Astrocyte (in vitro differentiated cells and primary cell): ENCODE measurements around the gene DENND10.

Experiments used
- EZH2 ChIP-seq: IDR thresholded peaks from 2 replicates; pipeline ENCODE4 v1.6.1; 2012; ENCODE audit warnings: mild to moderate bottlenecking, low read length, inconsistent platforms; ENCODE audit not compliant: insufficient read depth
- TF ChIP-seq, protein P1 (sequence below): IDR thresholded peaks from 2 replicates; pipeline ENCODE4 v1.5.1; 2011; ENCODE audit warnings: low read depth, mild to moderate bottlenecking, inconsistent platforms, low read length, moderate library complexity; ENCODE audit not compliant: insufficient read depth

DNA sequence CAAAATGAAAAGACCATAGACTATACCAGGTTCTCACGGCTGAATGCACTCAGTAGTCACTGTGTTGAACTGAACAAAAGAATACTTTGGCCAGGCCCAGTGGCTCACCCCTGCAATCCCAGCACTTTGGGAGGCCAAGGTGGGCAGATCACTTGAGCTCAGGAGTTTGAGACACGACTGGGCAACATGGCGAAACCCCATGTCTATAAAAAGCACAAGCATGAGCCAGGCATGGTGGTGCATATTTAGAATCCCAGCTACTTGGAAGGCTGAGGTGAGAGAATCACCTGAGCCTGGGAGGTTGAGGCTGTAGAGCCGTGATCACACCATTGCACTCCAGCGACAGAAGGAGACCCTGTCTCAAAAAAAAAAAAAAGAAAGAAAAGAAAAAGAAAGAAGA lies 49.1 kb downstream of the DENND10 start:
- TF ChIP-seq, protein P1, sequence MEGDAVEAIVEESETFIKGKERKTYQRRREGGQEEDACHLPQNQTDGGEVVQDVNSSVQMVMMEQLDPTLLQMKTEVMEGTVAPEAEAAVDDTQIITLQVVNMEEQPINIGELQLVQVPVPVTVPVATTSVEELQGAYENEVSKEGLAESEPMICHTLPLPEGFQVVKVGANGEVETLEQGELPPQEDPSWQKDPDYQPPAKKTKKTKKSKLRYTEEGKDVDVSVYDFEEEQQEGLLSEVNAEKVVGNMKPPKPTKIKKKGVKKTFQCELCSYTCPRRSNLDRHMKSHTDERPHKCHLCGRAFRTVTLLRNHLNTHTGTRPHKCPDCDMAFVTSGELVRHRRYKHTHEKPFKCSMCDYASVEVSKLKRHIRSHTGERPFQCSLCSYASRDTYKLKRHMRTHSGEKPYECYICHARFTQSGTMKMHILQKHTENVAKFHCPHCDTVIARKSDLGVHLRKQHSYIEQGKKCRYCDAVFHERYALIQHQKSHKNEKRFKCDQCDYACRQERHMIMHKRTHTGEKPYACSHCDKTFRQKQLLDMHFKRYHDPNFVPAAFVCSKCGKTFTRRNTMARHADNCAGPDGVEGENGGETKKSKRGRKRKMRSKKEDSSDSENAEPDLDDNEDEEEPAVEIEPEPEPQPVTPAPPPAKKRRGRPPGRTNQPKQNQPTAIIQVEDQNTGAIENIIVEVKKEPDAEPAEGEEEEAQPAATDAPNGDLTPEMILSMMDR = no peak
- TF ChIP-seq EZH2 = no peak
